Measurements from ENCODE around the gene KLF15.

KLF15 gene

DNA sequence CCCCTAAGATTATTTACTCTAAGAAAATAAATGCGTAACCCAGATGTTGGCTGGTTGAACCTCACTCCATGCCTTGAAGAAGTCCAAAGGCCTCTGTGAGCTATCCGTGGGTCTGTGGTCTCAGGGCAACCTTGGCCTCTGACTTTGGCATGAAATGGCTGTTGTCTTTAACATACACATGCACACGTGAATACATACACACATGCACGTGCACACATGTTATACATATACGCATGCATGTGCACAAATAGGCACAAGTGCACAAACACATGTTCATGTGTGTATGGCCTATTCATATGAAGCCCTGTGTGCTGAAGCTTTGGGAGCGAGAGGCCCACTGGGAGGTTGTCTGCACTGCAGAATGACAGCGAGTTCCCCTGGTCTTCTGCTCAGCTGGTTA, 50.8 kb downstream of the KLF15 start:
- DNase-seq (ENCODE audit: low spot score) = no peak

GRCh38 chr3:126305427-126305826, 51.8 kb downstream of the KLF15 start:
- DNase-seq (ENCODE audit: low spot score) = no peak

DNA sequence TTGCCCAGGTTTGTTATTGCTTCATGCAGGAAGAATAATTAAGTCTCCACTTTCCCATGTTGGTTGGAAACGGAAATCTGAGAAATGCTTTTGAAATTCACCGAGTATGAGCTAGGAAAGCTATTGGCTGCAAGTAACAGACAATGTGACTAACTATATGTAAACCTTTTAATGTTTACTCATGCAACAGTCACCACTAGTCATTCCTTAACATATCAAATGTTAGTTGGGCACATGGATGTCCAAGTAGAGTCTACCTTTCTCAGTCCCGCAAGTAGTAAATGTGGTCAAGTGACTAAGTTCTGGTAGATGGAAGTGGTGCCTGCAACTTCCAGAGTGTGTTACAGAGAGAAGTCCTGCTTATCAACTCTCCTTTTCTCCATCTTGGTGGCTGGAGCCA, 52.5 kb downstream of the KLF15 start:
- DNase-seq (ENCODE audit: low spot score) = no peak

- no peak for DNase-seq (ENCODE audit: low spot score)
Measured at GRCh38 chr3:126304291-126304690, 52.9 kb downstream of the KLF15 start.

DNA sequence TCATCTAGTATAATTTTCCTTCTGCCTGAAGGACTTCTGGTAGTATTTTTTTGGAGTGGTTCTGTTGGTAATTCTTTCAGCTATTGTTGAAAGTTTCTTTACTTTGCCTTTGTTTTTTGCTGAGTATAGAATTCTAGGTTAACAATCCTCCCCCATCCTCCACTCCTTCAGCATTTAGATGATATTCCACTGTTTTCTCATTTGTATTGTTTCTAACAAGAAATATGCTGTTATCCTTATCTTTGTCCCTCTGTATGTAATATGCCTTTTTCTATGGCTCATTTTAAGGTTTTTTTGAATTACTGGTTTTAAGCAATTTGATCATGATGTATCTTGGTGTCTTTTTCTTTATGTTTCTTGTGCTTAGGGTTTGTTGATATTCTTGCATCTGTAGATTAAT, 53.9 kb downstream of the KLF15 start:
- DNase-seq (ENCODE audit: low spot score) = no peak

DNA sequence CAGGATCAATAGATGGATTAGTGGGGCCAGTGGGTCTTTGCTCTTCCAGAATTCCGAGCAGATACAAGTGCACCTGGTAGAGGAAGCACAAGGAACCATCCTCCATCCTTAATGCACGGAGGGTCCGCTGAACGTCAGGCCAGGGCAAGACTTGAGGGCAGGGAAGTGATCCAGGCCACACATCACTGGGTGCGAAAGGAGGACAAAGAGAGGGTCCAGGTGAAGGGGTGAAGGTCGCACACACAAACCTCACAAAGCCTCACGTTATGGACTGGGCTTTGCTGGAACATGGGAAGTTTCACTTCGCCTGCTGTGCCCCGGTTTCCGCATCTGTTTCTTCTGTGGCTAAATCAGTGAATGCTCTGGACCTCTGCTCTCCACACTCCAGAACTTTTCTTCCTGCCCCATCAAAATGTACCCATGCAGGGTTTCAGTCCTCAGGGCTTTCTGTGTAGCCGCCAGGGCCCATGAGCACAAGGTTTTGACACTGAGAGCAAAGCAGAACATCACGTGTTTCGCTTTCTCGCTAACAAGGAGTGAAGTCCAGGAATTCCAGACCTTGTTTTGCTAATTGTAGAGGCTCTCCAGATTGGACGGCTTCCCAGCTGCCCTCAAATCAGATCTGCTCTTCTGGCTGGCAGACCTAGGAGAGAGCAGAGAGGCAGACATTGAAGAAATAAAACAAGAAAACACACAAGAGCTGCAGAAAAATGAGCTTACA, 56.3 kb downstream of the KLF15 start:
- peak; percentile 36 for DNase-seq (ENCODE audit: low spot score)

- DNase-seq (ENCODE audit: low spot score) = peak; percentile 7
Measured at GRCh38 chr3:126300001-126300760, 57.0 kb downstream of the KLF15 start.

GRCh38 chr3:126295407-126295939, 61.7 kb downstream of the KLF15 start:
- DNase-seq (ENCODE audit: low spot score) = no peak

DNA sequence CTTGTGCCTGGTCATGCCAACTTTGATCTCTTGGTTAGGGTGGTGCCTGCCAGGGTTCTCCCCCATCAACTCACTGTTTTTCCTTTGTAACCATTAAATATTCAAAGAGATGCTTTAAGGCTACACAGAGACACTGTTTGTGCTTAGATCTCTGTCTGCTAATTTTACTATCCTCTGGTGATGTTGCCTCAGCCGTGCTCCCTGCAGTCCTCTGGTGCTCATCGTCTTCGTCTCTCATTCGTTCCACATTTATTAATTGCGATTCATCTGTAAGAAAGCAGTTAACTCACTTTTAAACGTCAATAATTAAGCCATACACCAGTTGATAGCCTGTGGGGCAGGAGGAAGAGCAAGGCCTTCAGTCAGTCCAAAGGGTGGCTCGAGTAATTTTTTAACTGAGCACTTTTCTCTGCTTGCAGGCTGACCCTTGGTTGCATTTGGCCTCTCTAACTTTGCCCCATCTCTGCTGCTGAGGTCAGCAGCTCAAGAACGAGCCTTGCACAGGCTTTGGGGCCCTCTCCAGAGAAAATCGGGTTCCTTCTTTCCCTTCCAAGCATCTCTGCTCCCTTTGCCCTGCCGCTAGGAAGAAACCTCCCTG, 62.9 kb downstream of the KLF15 start:
- DNase-seq (ENCODE audit: low spot score) = no peak

DNA sequence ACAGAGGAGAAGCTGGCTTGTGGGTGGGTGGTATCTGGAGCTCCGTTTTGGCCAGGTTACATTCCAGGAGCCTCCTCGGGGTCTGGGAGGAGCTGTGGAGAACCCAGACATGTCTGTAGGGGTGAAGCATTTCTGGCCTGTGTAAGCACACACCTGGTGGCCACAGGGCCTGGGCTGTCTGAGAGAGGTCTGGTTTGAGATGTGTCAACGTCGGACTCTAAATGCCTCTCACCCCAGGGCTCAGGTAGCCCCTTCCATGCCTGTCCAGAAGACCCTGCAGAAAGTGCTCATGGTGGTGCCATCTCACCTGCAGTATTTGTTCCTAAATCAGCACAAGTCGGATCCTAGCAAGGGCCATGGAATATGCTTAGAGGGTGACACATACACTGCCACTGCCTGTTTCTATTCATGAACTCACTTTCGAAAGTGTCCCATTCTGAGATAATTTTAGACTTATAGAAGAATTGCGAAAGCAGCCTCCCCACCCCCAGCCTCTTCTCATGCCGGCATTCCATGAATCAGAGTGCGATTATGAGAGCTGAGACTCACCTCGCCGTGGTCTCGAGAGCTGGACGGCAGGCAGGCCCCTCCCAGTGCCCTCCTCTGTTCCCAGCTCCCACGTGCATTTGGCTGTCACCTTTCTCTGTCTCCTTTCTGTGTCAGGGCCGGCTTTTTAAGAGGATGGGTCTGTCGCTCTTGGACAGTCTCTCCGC, 63.7 kb downstream of the KLF15 start:
- peak; percentile 18 for DNase-seq (ENCODE audit: low spot score)
